GM23338 (cell line): ENCODE data around the gene CENPP. TPM values are rescaled to one million over a fixed set of nuclear protein-coding genes. Genes with fewer than 3 reads are reported as not detected.

Experiments used
- ATAC-seq: fragments of 200-7000 bp; cut with Tn5 transposase; 3 replicates; pipeline ENCODE4 v1.9.1; 2020
- DNase-seq: peaks from one replicate; pipeline ENCODE4 v3.0.0-alpha.2; 2015; ENCODE audit warnings: low spot score
- H2AFZ ChIP-seq: fragments of 200-600 bp; sonication (generic); 2 replicates; pipeline ENCODE4 v1.8.0; 2016; ENCODE audit warnings: antibody characterized with exemption, mild to moderate bottlenecking, moderate library complexity
- H3F3A ChIP-seq: fragments of 200-600 bp; sonication (generic); replicated peaks from 2 replicates; pipeline ENCODE4 v1.8.0; 2017; ENCODE audit warnings: antibody characterized with exemption, mixed run types, low read depth
- H3K27ac ChIP-seq: fragments of 200-600 bp; sonication (generic); 2 replicates; pipeline ENCODE4 v1.6.1; 2016; ENCODE audit warnings: low read depth
- H3K27me3 ChIP-seq: fragments of 200-600 bp; sonication (generic); 2 replicates; pipeline ENCODE4 v1.8.0; 2016; ENCODE audit warnings: mild to moderate bottlenecking, mixed run types, moderate library complexity; ENCODE audit not compliant: insufficient read depth
- H3K36me3 ChIP-seq: fragments of 200-600 bp; sonication (generic); 2 replicates; pipeline ENCODE4 v1.8.0; 2016; ENCODE audit warnings: mild to moderate bottlenecking; ENCODE audit not compliant: insufficient read depth
- H3K4me1 ChIP-seq: fragments of 200-600 bp; sonication (generic); 2 replicates; pipeline ENCODE4 v1.8.0; 2016; ENCODE audit warnings: mild to moderate bottlenecking, moderate library complexity; ENCODE audit not compliant: insufficient read depth
- H3K4me2 ChIP-seq: fragments of 200-600 bp; sonication (generic); 2 replicates; pipeline ENCODE4 v1.7.1; 2017; ENCODE audit warnings: mixed run types
- H3K4me3 ChIP-seq: fragments of 200-600 bp; sonication (generic); 2 replicates; pipeline ENCODE4 v1.6.1; 2016; ENCODE audit warnings: mixed run types
- H3K79me2 ChIP-seq: fragments of 200-600 bp; sonication (generic); replicated peaks from 2 replicates; pipeline ENCODE4 v1.8.0; 2017; ENCODE audit warnings: mild to moderate bottlenecking; ENCODE audit not compliant: insufficient read depth
- H3K9me2 ChIP-seq: fragments of 200-600 bp; sonication (generic); 2 replicates; pipeline ENCODE4 v1.8.0; 2017; ENCODE audit not compliant: insufficient read depth
- H4K20me1 ChIP-seq: fragments of 200-600 bp; sonication (generic); replicated peaks from 2 replicates; pipeline ENCODE4 v1.8.0; 2017; ENCODE audit warnings: mild to moderate bottlenecking; ENCODE audit not compliant: insufficient read depth
- H3K27ac Mint-ChIP-seq: 2 replicates; pipeline ENCODE4 v1.8.0; 2020; ENCODE audit warnings: inconsistent platforms, mild to moderate bottlenecking, moderate library complexity, mixed read lengths
- H3K27me3 Mint-ChIP-seq: 3 replicates; pipeline ENCODE4 v1.8.0; 2022; ENCODE audit warnings: low read depth, mild to moderate bottlenecking, moderate library complexity, mixed read lengths, inconsistent platforms; ENCODE audit not compliant: insufficient read depth, poor library complexity
- H3K36me3 Mint-ChIP-seq: 3 replicates; pipeline ENCODE4 v1.8.0; 2021; ENCODE audit warnings: low read depth, mild to moderate bottlenecking, inconsistent platforms, moderate library complexity, mixed read lengths
- H3K4me1 Mint-ChIP-seq: 3 replicates; pipeline ENCODE4 v1.8.0; 2020; ENCODE audit warnings: mild to moderate bottlenecking, inconsistent platforms, mixed read lengths
- H3K4me3 Mint-ChIP-seq: 3 replicates; pipeline ENCODE4 v1.8.0; 2021; ENCODE audit warnings: moderate library complexity, mild to moderate bottlenecking, inconsistent platforms, mixed read lengths
- H3K9me3 Mint-ChIP-seq: 3 replicates; pipeline ENCODE4 v1.8.0; 2020; ENCODE audit warnings: moderate library complexity, mild to moderate bottlenecking, inconsistent platforms, mixed read lengths
- CREB1 ChIP-seq: fragments of 250-450 bp; sonication (Bioruptor Pico); IDR thresholded peaks from 2 replicates; pipeline ENCODE4 v1.5.0; 2020; ENCODE audit warnings: low read depth, mild to moderate bottlenecking, moderate library complexity
- EZH2 ChIP-seq: fragments of 200-600 bp; sonication (generic); IDR thresholded peaks from one replicate; pipeline ENCODE4 v1.8.0; 2017; ENCODE audit warnings: antibody characterized with exemption, mild to moderate bottlenecking, low read depth; ENCODE audit not compliant: unreplicated experiment
- EZH2phosphoT487 ChIP-seq: fragments of 200-600 bp; sonication (generic); IDR thresholded peaks from one replicate; pipeline ENCODE4 v1.8.1; 2018; ENCODE audit warnings: antibody characterized with exemption; ENCODE audit not compliant: unreplicated experiment
- JUNB ChIP-seq: IDR thresholded peaks from one replicate; pipeline ENCODE4 v1.6.1; 2016; ENCODE audit warnings: antibody characterized with exemption; ENCODE audit not compliant: unreplicated experiment
- NANOG ChIP-seq: IDR thresholded peaks from 2 replicates; pipeline ENCODE4 v1.6.1; 2016; ENCODE audit warnings: antibody characterized with exemption, borderline replicate concordance
- POLR2AphosphoS5 ChIP-seq: IDR thresholded peaks from 2 replicates; pipeline ENCODE4 v1.6.1; 2016; ENCODE audit warnings: antibody characterized with exemption, low read depth
- STAT1 ChIP-seq: IDR thresholded peaks from one replicate; pipeline ENCODE4 v1.6.1; 2016; ENCODE audit warnings: antibody characterized with exemption; ENCODE audit not compliant: unreplicated experiment
- ZNF114 ChIP-seq: fragments of 250-450 bp; sonication (Bioruptor Pico); IDR thresholded peaks from 2 replicates; pipeline ENCODE4 v1.5.0; 2020; ENCODE audit warnings: mild to moderate bottlenecking, moderate library complexity
- ZNF331 ChIP-seq: fragments of 250-450 bp; sonication (Bioruptor Pico); IDR thresholded peaks from 2 replicates; pipeline ENCODE4 v1.5.0; 2020; ENCODE audit warnings: low read depth, mild to moderate bottlenecking, moderate library complexity
- polyA plus RNA-seq: library from polyadenylated mRNA; unstranded; fragments of >200 nt; fragmentation: Nextera tagmentation; extraction: Ambion mirVana; gene quantifications from 2 replicates; pipeline ENCODE4 v1.2.1, GENCODE V29; 2016
- total RNA-seq: library from RNA; depleted of rRNA; stranded (reverse); fragments of >200 nt; shearing (Covaris generic); gene quantifications from 2 replicates; pipeline ENCODE4 v1.2.3, GENCODE V29; 2014
- TF ChIP-seq, protein P1 (sequence below): IDR thresholded peaks from one replicate; pipeline ENCODE4 v1.6.1; 2018; ENCODE audit warnings: antibody characterized with exemption; ENCODE audit not compliant: unreplicated experiment
- TF ChIP-seq, protein P2 (sequence below): fragments of 250-450 bp; sonication (Bioruptor Pico); IDR thresholded peaks from 2 replicates; pipeline ENCODE4 v1.5.0; 2020; ENCODE audit warnings: mild to moderate bottlenecking, moderate library complexity
- TF ChIP-seq, protein P3 (sequence below): IDR thresholded peaks from 2 replicates; pipeline ENCODE4 v1.6.1; 2016; ENCODE audit warnings: antibody characterized with exemption
- TF ChIP-seq, protein P4 (sequence below), 2 experiments: fragments of 200-600 bp in 1 of 2; sonication (generic) in 1 of 2; conservative IDR thresholded peaks; 2 replicates each; pipeline versions ENCODE4 v1.5.1 to v1.6.1; 2016 to 2017; ENCODE audit warnings: antibody characterized with exemption in 2 of 2, low read depth in 2 of 2, mild to moderate bottlenecking in 2 of 2, moderate library complexity in 1 of 2

Gene CENPP
- total and polyA plus RNA-seq, 2 experiments from 2014 or later: 11.0 to 12.6 TPM

DNA sequence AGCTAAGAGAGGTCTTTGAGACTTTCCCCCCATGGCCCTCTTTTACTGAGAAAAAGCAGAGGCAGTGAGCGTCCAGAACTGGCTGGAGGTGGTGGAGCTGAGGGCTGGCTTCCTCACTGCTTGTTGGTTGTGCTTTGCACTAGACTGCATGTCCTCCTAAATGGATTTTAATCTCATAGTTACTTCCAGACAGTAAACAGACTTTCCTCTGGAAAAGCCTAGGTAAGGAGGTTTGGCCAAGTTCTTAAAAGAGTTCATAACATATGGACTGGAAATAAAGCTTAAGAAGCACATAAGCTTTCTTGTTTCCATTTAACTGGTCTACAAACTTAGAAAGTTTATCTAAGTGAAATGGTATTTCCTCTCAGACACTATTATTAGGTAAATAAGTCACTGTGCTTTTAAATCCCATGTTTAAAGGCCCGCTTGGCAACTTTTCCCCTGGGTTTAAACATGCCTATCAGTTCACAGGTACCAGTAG lies 154.6 kb downstream of the CENPP start:
- Histone ChIP-seq H3K9me2 (no peaks in the 10 kb centered on the region), H3F3A (no peaks in the 10 kb centered on the region), H3K79me2 (no peaks in the 10 kb centered on the region), H3K27ac (0 out of 2 replicates have a peak overlapping the region, but pooled peaks have one; percentile 27), H2AFZ (no peak overlapping the region), H3K27me3 (no peaks in the 10 kb centered on the region), H3K4me2 (peak overlapping the region; percentile 60), H4K20me1 (no peaks in the 10 kb centered on the region), H3K36me3 (no peaks in the 10 kb centered on the region), H3K4me3 (0 out of 2 replicates have a peak overlapping the region, but pooled peaks have one; percentile 4), H3K4me1 (peaks cover 23% of the 10 kb centered on the region)
- Mint-ChIP-seq H3K9me3 (no peaks in the 10 kb centered on the region), H3K27ac (0 out of 2 replicates have a peak overlapping the region, but pooled peaks have one; percentile 36), H3K4me1 (peaks cover 12% of the 10 kb centered on the region), H3K27me3 (no peaks in the 10 kb centered on the region), H3K4me3 (no peak overlapping the region), H3K36me3 (no peaks in the 10 kb centered on the region)
- ATAC-seq (no peak; the same call in 2 of the 3 replicates), DNase-seq (no peak)
- TF ChIP-seq ZNF331 (CRISPR knock-in tag): no peak
- TF ChIP-seq JUNB: no peak
- TF ChIP-seq STAT1: no peak
- TF ChIP-seq EZH2: no peak
- TF ChIP-seq, protein P1, sequence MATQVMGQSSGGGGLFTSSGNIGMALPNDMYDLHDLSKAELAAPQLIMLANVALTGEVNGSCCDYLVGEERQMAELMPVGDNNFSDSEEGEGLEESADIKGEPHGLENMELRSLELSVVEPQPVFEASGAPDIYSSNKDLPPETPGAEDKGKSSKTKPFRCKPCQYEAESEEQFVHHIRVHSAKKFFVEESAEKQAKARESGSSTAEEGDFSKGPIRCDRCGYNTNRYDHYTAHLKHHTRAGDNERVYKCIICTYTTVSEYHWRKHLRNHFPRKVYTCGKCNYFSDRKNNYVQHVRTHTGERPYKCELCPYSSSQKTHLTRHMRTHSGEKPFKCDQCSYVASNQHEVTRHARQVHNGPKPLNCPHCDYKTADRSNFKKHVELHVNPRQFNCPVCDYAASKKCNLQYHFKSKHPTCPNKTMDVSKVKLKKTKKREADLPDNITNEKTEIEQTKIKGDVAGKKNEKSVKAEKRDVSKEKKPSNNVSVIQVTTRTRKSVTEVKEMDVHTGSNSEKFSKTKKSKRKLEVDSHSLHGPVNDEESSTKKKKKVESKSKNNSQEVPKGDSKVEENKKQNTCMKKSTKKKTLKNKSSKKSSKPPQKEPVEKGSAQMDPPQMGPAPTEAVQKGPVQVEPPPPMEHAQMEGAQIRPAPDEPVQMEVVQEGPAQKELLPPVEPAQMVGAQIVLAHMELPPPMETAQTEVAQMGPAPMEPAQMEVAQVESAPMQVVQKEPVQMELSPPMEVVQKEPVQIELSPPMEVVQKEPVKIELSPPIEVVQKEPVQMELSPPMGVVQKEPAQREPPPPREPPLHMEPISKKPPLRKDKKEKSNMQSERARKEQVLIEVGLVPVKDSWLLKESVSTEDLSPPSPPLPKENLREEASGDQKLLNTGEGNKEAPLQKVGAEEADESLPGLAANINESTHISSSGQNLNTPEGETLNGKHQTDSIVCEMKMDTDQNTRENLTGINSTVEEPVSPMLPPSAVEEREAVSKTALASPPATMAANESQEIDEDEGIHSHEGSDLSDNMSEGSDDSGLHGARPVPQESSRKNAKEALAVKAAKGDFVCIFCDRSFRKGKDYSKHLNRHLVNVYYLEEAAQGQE: no peak
- TF ChIP-seq, protein P2, sequence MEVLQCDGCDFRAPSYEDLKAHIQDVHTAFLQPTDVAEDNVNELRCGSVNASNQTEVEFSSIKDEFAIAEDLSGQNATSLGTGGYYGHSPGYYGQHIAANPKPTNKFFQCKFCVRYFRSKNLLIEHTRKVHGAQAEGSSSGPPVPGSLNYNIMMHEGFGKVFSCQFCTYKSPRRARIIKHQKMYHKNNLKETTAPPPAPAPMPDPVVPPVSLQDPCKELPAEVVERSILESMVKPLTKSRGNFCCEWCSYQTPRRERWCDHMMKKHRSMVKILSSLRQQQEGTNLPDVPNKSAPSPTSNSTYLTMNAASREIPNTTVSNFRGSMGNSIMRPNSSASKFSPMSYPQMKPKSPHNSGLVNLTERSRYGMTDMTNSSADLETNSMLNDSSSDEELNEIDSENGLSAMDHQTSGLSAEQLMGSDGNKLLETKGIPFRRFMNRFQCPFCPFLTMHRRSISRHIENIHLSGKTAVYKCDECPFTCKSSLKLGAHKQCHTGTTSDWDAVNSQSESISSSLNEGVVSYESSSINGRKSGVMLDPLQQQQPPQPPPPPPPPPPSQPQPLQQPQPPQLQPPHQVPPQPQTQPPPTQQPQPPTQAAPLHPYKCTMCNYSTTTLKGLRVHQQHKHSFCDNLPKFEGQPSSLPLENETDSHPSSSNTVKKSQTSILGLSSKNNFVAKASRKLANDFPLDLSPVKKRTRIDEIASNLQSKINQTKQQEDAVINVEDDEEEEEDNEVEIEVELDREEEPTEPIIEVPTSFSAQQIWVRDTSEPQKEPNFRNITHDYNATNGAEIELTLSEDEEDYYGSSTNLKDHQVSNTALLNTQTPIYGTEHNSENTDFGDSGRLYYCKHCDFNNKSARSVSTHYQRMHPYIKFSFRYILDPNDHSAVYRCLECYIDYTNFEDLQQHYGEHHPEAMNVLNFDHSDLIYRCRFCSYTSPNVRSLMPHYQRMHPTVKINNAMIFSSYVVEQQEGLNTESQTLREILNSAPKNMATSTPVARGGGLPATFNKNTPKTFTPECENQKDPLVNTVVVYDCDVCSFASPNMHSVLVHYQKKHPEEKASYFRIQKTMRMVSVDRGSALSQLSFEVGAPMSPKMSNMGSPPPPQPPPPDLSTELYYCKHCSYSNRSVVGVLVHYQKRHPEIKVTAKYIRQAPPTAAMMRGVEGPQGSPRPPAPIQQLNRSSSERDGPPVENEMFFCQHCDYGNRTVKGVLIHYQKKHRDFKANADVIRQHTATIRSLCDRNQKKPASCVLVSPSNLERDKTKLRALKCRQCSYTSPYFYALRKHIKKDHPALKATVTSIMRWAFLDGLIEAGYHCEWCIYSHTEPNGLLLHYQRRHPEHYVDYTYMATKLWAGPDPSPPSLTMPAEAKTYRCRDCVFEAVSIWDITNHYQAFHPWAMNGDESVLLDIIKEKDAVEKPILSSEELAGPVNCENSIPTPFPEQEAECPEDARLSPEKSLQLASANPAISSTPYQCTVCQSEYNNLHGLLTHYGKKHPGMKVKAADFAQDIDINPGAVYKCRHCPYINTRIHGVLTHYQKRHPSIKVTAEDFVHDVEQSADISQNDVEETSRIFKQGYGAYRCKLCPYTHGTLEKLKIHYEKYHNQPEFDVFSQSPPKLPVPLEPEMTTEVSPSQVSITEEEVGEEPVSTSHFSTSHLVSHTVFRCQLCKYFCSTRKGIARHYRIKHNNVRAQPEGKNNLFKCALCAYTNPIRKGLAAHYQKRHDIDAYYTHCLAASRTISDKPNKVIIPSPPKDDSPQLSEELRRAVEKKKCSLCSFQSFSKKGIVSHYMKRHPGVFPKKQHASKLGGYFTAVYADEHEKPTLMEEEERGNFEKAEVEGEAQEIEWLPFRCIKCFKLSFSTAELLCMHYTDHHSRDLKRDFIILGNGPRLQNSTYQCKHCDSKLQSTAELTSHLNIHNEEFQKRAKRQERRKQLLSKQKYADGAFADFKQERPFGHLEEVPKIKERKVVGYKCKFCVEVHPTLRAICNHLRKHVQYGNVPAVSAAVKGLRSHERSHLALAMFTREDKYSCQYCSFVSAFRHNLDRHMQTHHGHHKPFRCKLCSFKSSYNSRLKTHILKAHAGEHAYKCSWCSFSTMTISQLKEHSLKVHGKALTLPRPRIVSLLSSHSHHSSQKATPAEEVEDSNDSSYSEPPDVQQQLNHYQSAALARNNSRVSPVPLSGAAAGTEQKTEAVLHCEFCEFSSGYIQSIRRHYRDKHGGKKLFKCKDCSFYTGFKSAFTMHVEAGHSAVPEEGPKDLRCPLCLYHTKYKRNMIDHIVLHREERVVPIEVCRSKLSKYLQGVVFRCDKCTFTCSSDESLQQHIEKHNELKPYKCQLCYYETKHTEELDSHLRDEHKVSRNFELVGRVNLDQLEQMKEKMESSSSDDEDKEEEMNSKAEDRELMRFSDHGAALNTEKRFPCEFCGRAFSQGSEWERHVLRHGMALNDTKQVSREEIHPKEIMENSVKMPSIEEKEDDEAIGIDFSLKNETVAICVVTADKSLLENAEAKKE (CRISPR knock-in tag): no peak
- no peak for TF ChIP-seq NANOG
- TF ChIP-seq CREB1: no peak
- TF ChIP-seq, protein P3, sequence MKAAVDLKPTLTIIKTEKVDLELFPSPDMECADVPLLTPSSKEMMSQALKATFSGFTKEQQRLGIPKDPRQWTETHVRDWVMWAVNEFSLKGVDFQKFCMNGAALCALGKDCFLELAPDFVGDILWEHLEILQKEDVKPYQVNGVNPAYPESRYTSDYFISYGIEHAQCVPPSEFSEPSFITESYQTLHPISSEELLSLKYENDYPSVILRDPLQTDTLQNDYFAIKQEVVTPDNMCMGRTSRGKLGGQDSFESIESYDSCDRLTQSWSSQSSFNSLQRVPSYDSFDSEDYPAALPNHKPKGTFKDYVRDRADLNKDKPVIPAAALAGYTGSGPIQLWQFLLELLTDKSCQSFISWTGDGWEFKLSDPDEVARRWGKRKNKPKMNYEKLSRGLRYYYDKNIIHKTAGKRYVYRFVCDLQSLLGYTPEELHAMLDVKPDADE: no peak
- TF ChIP-seq EZH2phosphoT487: no peak
- TF ChIP-seq, protein P4, sequence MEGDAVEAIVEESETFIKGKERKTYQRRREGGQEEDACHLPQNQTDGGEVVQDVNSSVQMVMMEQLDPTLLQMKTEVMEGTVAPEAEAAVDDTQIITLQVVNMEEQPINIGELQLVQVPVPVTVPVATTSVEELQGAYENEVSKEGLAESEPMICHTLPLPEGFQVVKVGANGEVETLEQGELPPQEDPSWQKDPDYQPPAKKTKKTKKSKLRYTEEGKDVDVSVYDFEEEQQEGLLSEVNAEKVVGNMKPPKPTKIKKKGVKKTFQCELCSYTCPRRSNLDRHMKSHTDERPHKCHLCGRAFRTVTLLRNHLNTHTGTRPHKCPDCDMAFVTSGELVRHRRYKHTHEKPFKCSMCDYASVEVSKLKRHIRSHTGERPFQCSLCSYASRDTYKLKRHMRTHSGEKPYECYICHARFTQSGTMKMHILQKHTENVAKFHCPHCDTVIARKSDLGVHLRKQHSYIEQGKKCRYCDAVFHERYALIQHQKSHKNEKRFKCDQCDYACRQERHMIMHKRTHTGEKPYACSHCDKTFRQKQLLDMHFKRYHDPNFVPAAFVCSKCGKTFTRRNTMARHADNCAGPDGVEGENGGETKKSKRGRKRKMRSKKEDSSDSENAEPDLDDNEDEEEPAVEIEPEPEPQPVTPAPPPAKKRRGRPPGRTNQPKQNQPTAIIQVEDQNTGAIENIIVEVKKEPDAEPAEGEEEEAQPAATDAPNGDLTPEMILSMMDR (conservative IDR thresholded peaks at IDR 0.05; ENCODE audit: low read depth in 2 of 2): no peak
- TF ChIP-seq ZNF114: no peak
- no peak for TF ChIP-seq POLR2AphosphoS5
